T-helper 2 cell treated with Interferon-gamma antibody and Interleukin-4, amounts not matched to agents 5 μg/mL and 100 μg/mL, for 36 hours (primary cell): ENCODE data around the gene DSE.

ENCODE experiments used
- DNase-seq: peaks from one replicate; pipeline ENCODE4 v3.0.0; 2021; ENCODE audit warnings: low spot score
- H3K27ac Mint-ChIP-seq: one replicate; pipeline ENCODE4 v1.8.0; 2021; ENCODE audit warnings: mild to moderate bottlenecking, mixed read lengths
- H3K27me3 Mint-ChIP-seq: one replicate; pipeline ENCODE4 v1.8.0; 2021; ENCODE audit warnings: low read depth, mixed read lengths
- H3K36me3 Mint-ChIP-seq: one replicate; pipeline ENCODE4 v1.8.0; 2021; ENCODE audit warnings: low read depth, mixed read lengths
- H3K4me1 Mint-ChIP-seq: one replicate; pipeline ENCODE4 v1.8.0; 2021; ENCODE audit warnings: low read depth, mixed read lengths
- H3K4me3 Mint-ChIP-seq: one replicate; pipeline ENCODE4 v1.8.0; 2022; ENCODE audit warnings: mild to moderate bottlenecking, moderate library complexity, mixed read lengths
- H3K9me3 Mint-ChIP-seq: one replicate; pipeline ENCODE4 v1.8.0; 2021; ENCODE audit warnings: mixed read lengths

Gene DSE

GRCh38 chr6:116485559-116486184 lies 114.9 kb downstream of the DSE start:
- H3K27ac Mint-ChIP-seq = no peak overlapping the region
- no peak for DNase-seq
- no peaks in the 10 kb centered on the region for H3K9me3 Mint-ChIP-seq
- no peaks in the 10 kb centered on the region for H3K36me3 Mint-ChIP-seq
- H3K27me3 Mint-ChIP-seq = peaks cover 64% of the 10 kb centered on the region
- no peaks in the 10 kb centered on the region for H3K4me1 Mint-ChIP-seq
- H3K4me3 Mint-ChIP-seq = no peak overlapping the region

- Mint-ChIP-seq H3K4me3 (no peak overlapping the region), H3K27me3 (peaks cover 37% of the 10 kb centered on the region), H3K36me3 (no peaks in the 10 kb centered on the region), H3K27ac (no peak overlapping the region), H3K9me3 (no peaks in the 10 kb centered on the region), H3K4me1 (no peaks in the 10 kb centered on the region)
- DNase-seq = no peak
Measured at GRCh38 chr6:116491610-116492330, 121.0 kb downstream of the DSE start.

- H3K9me3 Mint-ChIP-seq = no peaks in the 10 kb centered on the region
- no peaks in the 10 kb centered on the region for H3K4me1 Mint-ChIP-seq
- H3K27ac Mint-ChIP-seq = no peak overlapping the region
- no peaks in the 10 kb centered on the region for H3K36me3 Mint-ChIP-seq
- no peak overlapping the region for H3K4me3 Mint-ChIP-seq
- DNase-seq = no peak
- H3K27me3 Mint-ChIP-seq = peaks cover 36% of the 10 kb centered on the region
Measured at GRCh38 chr6:116492331-116493067, 121.8 kb downstream of the DSE start.
